C4-2B (cell line): ENCODE measurements around the gene TM6SF1.

Source experiments
- H3K27ac ChIP-seq: fragments of 450-650 bp; 2 replicates; pipeline ENCODE4 v1.5.1; 2017
- ZFX ChIP-seq: fragments of 450-650 bp; IDR thresholded peaks from 2 replicates; pipeline ENCODE4 v1.6.1; 2017
- TF ChIP-seq, protein P1 (sequence below): fragments of 450-650 bp; conservative IDR thresholded peaks from 2 replicates; pipeline ENCODE4 v1.5.1; 2017; ENCODE audit warnings: mild to moderate bottlenecking

TM6SF1 gene

DNA sequence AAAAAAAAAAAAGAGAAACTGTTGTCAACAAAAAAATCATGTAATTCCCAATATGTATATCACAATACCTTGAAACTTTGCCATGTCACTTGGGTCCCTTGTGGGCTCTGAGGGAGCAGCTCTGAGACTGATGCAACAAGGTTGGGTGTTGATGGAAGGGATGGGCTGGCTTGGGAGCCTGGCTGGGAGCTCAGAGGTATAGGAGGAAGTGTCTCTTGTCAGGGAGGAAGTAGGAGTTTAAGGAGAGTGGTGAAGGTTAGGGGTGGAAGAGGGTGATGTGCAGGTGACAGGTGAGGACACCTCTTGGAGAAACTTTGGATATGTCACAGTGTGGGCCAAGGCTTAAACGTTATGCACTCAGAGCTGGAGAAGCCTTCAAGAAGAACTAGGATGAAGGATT, 2.0 kb upstream of the TM6SF1 start:
- H3K27ac ChIP-seq = no peak overlapping the region
- no peak for TF ChIP-seq ZFX
- TF ChIP-seq, protein P1, sequence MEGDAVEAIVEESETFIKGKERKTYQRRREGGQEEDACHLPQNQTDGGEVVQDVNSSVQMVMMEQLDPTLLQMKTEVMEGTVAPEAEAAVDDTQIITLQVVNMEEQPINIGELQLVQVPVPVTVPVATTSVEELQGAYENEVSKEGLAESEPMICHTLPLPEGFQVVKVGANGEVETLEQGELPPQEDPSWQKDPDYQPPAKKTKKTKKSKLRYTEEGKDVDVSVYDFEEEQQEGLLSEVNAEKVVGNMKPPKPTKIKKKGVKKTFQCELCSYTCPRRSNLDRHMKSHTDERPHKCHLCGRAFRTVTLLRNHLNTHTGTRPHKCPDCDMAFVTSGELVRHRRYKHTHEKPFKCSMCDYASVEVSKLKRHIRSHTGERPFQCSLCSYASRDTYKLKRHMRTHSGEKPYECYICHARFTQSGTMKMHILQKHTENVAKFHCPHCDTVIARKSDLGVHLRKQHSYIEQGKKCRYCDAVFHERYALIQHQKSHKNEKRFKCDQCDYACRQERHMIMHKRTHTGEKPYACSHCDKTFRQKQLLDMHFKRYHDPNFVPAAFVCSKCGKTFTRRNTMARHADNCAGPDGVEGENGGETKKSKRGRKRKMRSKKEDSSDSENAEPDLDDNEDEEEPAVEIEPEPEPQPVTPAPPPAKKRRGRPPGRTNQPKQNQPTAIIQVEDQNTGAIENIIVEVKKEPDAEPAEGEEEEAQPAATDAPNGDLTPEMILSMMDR = no peak

GRCh38 chr15:83107841-83108181, 366 bp downstream of the TM6SF1 start:
- TF ChIP-seq ZFX = no peak
- TF ChIP-seq, protein P1 = no peak
- no peak overlapping the region for H3K27ac ChIP-seq

GRCh38 chr15:83108266-83109219, 1.1 kb downstream of the TM6SF1 start:
- no peak for TF ChIP-seq ZFX
- H3K27ac ChIP-seq = no peak overlapping the region

GRCh38 chr15:83109532-83109931, 2.1 kb downstream of the TM6SF1 start:
- no peak overlapping the region for H3K27ac ChIP-seq
- TF ChIP-seq, protein P1 = no peak
- TF ChIP-seq ZFX = no peak

GRCh38 chr15:83110381-83110780, 2.9 kb downstream of the TM6SF1 start:
- no peak overlapping the region for H3K27ac ChIP-seq
- TF ChIP-seq, protein P1 = no peak
- TF ChIP-seq ZFX = no peak

DNA sequence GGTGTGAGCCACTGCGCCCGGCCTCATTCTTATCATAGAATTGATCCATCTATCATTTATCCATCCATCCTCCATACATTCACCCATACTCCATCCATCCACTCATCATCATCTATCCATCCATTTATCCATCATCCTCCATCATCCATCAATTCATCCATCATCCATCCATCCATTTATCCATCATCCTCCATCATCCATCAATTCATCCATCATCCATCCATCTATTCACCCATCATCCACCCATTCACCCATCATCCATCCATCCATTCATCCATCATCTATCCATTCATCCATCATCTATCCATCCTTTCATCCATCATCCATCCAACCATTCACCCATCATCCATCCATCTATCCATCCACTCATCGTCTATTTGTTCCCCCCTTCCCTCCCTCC, 3.7 kb downstream of the TM6SF1 start:
- TF ChIP-seq, protein P1 = no peak
- no peak for TF ChIP-seq ZFX
- no peak overlapping the region for H3K27ac ChIP-seq

DNA sequence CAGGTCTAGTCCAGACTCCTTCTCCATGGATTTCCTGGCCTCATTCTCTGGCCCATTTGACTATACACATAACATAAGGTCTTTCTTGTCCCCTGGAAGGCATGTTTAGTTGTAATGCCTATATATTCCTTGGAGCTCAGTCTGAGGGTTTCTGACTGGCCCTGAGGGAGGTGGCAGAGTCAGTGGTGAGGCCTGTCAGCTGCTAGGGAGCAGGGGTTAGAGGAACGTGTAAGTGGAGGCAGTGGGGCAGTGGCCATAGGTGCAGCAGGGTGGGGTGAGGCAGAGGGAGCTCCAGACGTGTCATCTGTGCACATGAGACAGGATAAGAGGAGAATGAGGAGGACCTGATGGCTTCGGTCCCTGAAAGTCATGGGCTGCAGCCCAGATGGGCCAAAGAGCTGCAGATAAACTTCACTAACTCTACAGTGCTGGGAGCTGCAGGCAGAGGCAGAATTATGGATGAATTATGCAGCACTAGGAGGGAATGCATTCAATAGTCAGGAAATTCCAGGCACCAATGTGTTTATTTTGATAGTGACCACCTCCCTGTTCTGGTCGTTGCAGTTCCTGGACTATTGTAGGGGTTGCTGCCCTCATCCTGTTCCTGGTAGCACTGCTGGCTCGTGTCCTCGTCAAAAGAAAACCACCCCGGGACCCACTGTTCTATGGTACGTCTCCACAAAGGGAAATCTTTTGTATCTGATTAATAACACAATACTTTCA, 4.9 kb downstream of the TM6SF1 start:
- TF ChIP-seq, protein P1 = no peak
- TF ChIP-seq ZFX = no peak
- no peak overlapping the region for H3K27ac ChIP-seq
